Mesenchymal stem cell (in vitro differentiated cells and primary cell): Measurements from ENCODE around the gene USP5.

Experiments used
- DNase-seq: peaks from one replicate; pipeline ENCODE4 v3.0.0-alpha.2; 2013
- H2AFZ ChIP-seq: one replicate; pipeline ENCODE4 v1.6.1; 2013; ENCODE audit warnings: low read depth, mild to moderate bottlenecking, control low read depth, inconsistent platforms, low read length, moderate library complexity
- H2AK5ac ChIP-seq: 2 replicates; pipeline ENCODE4 v1.6.1; 2013; ENCODE audit warnings: low read length, moderate library complexity, mild to moderate bottlenecking, inconsistent platforms; ENCODE audit not compliant: severe bottlenecking
- H2BK120ac ChIP-seq: one replicate; pipeline ENCODE4 v1.6.1; 2013; ENCODE audit warnings: low read depth, mild to moderate bottlenecking, inconsistent platforms, low read length, moderate library complexity
- H2BK12ac ChIP-seq, 2 experiments: one replicate each; pipeline ENCODE4 v1.6.1; 2013; ENCODE audit warnings: inconsistent platforms in 2 of 2, low read length in 2 of 2, mild to moderate bottlenecking in 2 of 2, moderate library complexity in 2 of 2, control low read depth in 1 of 2
- H2BK15ac ChIP-seq: one replicate; pipeline ENCODE4 v1.6.1; 2013; ENCODE audit warnings: mild to moderate bottlenecking, low read depth, inconsistent platforms; ENCODE audit not compliant: poor library complexity, severe bottlenecking
- H2BK5ac ChIP-seq: 2 replicates; pipeline ENCODE4 v1.6.1; 2013; ENCODE audit warnings: low read depth, mild to moderate bottlenecking, low read length, control low read depth, inconsistent platforms; ENCODE audit not compliant: poor library complexity, severe bottlenecking
- H3K14ac ChIP-seq, 2 experiments: one replicate each; pipeline ENCODE4 v1.6.1; 2013; ENCODE audit warnings: inconsistent platforms in 2 of 2, low read length in 2 of 2, control low read depth in 1 of 2, mild to moderate bottlenecking in 1 of 2, moderate library complexity in 1 of 2
- H3K18ac ChIP-seq, 2 experiments: one replicate each; pipeline ENCODE4 v1.6.1; 2013; ENCODE audit warnings: inconsistent platforms in 2 of 2, low read length in 2 of 2, control low read depth in 1 of 2, low read depth in 1 of 2, mild to moderate bottlenecking in 1 of 2
- H3K23ac ChIP-seq, 2 experiments: one replicate each; pipeline ENCODE4 v1.6.1; 2013; ENCODE audit warnings: inconsistent platforms in 2 of 2, low read length in 2 of 2, mild to moderate bottlenecking in 2 of 2, moderate library complexity in 2 of 2, control low read depth in 1 of 2
- H3K27ac ChIP-seq: 2 replicates; pipeline ENCODE4 v1.5.1; 2013; ENCODE audit warnings: mild to moderate bottlenecking, moderate library complexity, low read length, control low read depth, inconsistent platforms; ENCODE audit not compliant: poor library complexity, severe bottlenecking
- H3K27me3 ChIP-seq, 2 experiments: 2 replicates each; pipeline versions ENCODE4 v1.6.1 to v1.7.0; 2013; ENCODE audit warnings: low read length in 2 of 2, mild to moderate bottlenecking in 2 of 2, moderate library complexity in 2 of 2, control low read depth in 1 of 2, inconsistent platforms in 1 of 2; ENCODE audit not compliant: control insufficient read depth in 1 of 2, insufficient read depth in 1 of 2
- H3K36me3 ChIP-seq, 2 experiments: 2 replicates each; pipeline versions ENCODE4 v1.6.1 to v1.7.0; 2013; ENCODE audit warnings: low read length in 2 of 2, control low read depth in 1 of 2, inconsistent platforms in 1 of 2, low read depth in 1 of 2, mild to moderate bottlenecking in 1 of 2; ENCODE audit not compliant: insufficient read depth in 2 of 2, control insufficient read depth in 1 of 2
- H3K4ac ChIP-seq, 2 experiments: one replicate each; pipeline ENCODE4 v1.6.1; 2013; ENCODE audit warnings: inconsistent platforms in 2 of 2, low read length in 2 of 2, mild to moderate bottlenecking in 2 of 2, moderate library complexity in 2 of 2, control low read depth in 1 of 2, low read depth in 1 of 2
- H3K4me1 ChIP-seq: 2 replicates; pipeline ENCODE4 v1.6.1; 2013; ENCODE audit warnings: low read depth, low read length, control low read depth; ENCODE audit not compliant: control insufficient read depth, insufficient read depth
- H3K4me2 ChIP-seq: 2 replicates; pipeline ENCODE4 v1.6.1; 2013; ENCODE audit warnings: low read length, mild to moderate bottlenecking, inconsistent platforms; ENCODE audit not compliant: poor library complexity, severe bottlenecking
- H3K4me3 ChIP-seq, 2 experiments: 2 replicates each; pipeline versions ENCODE4 v1.5.1 to v1.7.0; 2013; ENCODE audit warnings: low read length in 2 of 2, mild to moderate bottlenecking in 2 of 2, control low read depth in 1 of 2, low read depth in 1 of 2; ENCODE audit not compliant: insufficient read depth in 1 of 2
- H3K79me1 ChIP-seq: replicated peaks from 2 replicates; pipeline ENCODE4 v1.6.1; 2013; ENCODE audit warnings: mild to moderate bottlenecking, control low read depth, low read length, inconsistent platforms; ENCODE audit not compliant: poor library complexity, severe bottlenecking
- H3K9ac ChIP-seq: 2 replicates; pipeline ENCODE4 v1.7.0; 2013; ENCODE audit warnings: mild to moderate bottlenecking, low read length, moderate library complexity
- H3K9me3 ChIP-seq: 2 replicates; pipeline ENCODE4 v1.7.0; 2013; ENCODE audit warnings: mild to moderate bottlenecking, low read length; ENCODE audit not compliant: control insufficient read depth
- H4K8ac ChIP-seq: one replicate; pipeline ENCODE4 v1.6.1; 2013; ENCODE audit warnings: inconsistent platforms, mild to moderate bottlenecking, low read length, moderate library complexity
- H4K91ac ChIP-seq: one replicate; pipeline ENCODE4 v1.6.1; 2013; ENCODE audit warnings: mild to moderate bottlenecking, low read length, inconsistent platforms
- WGBS: methylation state at CpG from one replicate; pipeline ENCODE4 v1.1.7; 2013; ENCODE audit warnings: mixed read lengths; 5-methylcytosine and 5-hydroxymethylcytosine counted together

Gene USP5

GRCh38 chr12:6839482-6840201 lies 12.3 kb upstream of the USP5 start:
- H2BK15ac ChIP-seq = no peak overlapping the region
- WGBS = 89% methylated on average over 10 of the region's 10 CpGs
- no peak overlapping the region for H2AFZ ChIP-seq
- H2BK120ac ChIP-seq = no peak overlapping the region
- H3K27ac ChIP-seq = no peak overlapping the region
- H3K4me2 ChIP-seq = no peak overlapping the region
- no peak overlapping the region for H2AK5ac ChIP-seq
- H2BK12ac ChIP-seq = no peak overlapping the region
- H3K36me3 ChIP-seq = peaks cover 77 to 84% of the 10 kb centered on the region in 2 experiments
- no peak overlapping the region for H3K4ac ChIP-seq
- no peaks in the 10 kb centered on the region for H3K9me3 ChIP-seq
- H3K14ac ChIP-seq = no peak overlapping the region
- H3K4me1 ChIP-seq = no peaks in the 10 kb centered on the region
- H3K18ac ChIP-seq = no peak overlapping the region
- H3K27me3 ChIP-seq = no peaks in the 10 kb centered on the region
- H3K23ac ChIP-seq = no peak overlapping the region
- no peak for DNase-seq
- no peak overlapping the region for H4K91ac ChIP-seq
- H4K8ac ChIP-seq = no peak overlapping the region
- H3K79me1 ChIP-seq = peaks cover 20% of the 10 kb centered on the region
- H3K9ac ChIP-seq = no peak overlapping the region
- no peak overlapping the region for H3K4me3 ChIP-seq
- H2BK5ac ChIP-seq = no peak overlapping the region

GRCh38 chr12:6840330-6840729 lies 11.6 kb upstream of the USP5 start:
- Histone ChIP-seq H3K36me3 (peaks cover 79 to 85% of the 10 kb centered on the region in 2 experiments), H2AK5ac (no peak overlapping the region), H2BK12ac (no peak overlapping the region), H3K79me1 (peaks cover 23% of the 10 kb centered on the region), H3K4ac (no peak overlapping the region), H2AFZ (no peak overlapping the region), H3K4me2 (no peak overlapping the region), H3K27me3 (no peaks in the 10 kb centered on the region), H3K9me3 (no peaks in the 10 kb centered on the region), H3K18ac (no peak overlapping the region), H4K91ac (no peak overlapping the region), H3K9ac (no peak overlapping the region), H3K4me3 (no peak overlapping the region), H2BK15ac (no peak overlapping the region), H3K23ac (no peak overlapping the region), H2BK5ac (no peak overlapping the region), H2BK120ac (no peak overlapping the region), H4K8ac (no peak overlapping the region), H3K27ac (no peak overlapping the region), H3K4me1 (no peaks in the 10 kb centered on the region), H3K14ac (no peak overlapping the region)
- DNase-seq = no peak
- WGBS = 89% methylated on average over 1 of the region's 1 CpG

GRCh38 chr12:6840761-6841515 lies 11.0 kb upstream of the USP5 start, which contains the start of gene GNB3:
Gene GNB3 (plus strand): TSS chr12:6840925. CDS start chr12:6841288, 363 bp downstream.
- no peak within 1 kb of the TSS for H3K14ac ChIP-seq
- H3K9ac ChIP-seq = no peak within 1 kb of the TSS
- H2BK120ac ChIP-seq = no peak within 1 kb of the TSS
- no peak within 1 kb of the TSS for H2AK5ac ChIP-seq
- H3K27me3 ChIP-seq = no peaks in the 10 kb centered on the region
- peaks cover 85 to 87% of the 10 kb centered on the region in 2 experiments for H3K36me3 ChIP-seq
- H3K18ac ChIP-seq = no peak within 1 kb of the TSS
- H4K8ac ChIP-seq = no peak within 1 kb of the TSS
- H3K4me1 ChIP-seq = no peaks in the 10 kb centered on the region
- H4K91ac ChIP-seq = no peak within 1 kb of the TSS
- H2AFZ ChIP-seq = no peak within 1 kb of the TSS
- WGBS = 91% methylated on average over 23 of the region's 24 CpGs
- no peak within 1 kb of the TSS for H3K4me3 ChIP-seq
- no peak for DNase-seq
- no peak within 1 kb of the TSS for H2BK12ac ChIP-seq
- H2BK5ac ChIP-seq = no peak within 1 kb of the TSS
- no peak within 1 kb of the TSS for H3K23ac ChIP-seq
- H2BK15ac ChIP-seq = no peak within 1 kb of the TSS
- no peak within 1 kb of the TSS for H3K4me2 ChIP-seq
- H3K4ac ChIP-seq = no peak within 1 kb of the TSS
- no peaks in the 10 kb centered on the region for H3K9me3 ChIP-seq
- peaks cover 25% of the 10 kb centered on the region for H3K79me1 ChIP-seq
- no peak within 1 kb of the TSS for H3K27ac ChIP-seq

DNA sequence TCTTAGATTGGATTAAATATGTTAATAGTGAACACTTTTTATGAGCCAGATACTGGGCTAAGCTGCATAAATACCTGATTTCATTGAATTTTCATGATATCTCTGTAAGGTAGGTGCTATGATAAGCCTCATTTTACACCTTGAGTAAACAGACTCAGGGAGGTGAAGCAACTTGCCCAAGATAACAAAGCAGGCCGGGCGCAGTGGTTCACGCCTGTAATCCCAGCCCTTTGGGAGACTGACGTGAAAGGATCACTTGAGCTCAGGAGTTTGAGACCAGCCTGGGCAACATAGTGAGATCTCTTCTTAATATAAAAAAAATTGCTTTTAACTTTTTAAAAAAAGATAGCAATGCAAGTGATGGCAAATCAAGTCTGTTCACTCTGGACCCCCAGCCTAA lies 9.9 kb upstream of the USP5 start:
- no peak overlapping the region for H2AK5ac ChIP-seq
- no peak overlapping the region for H2BK5ac ChIP-seq
- no peak overlapping the region for H3K4me2 ChIP-seq
- H2BK12ac ChIP-seq = no peak overlapping the region
- H3K4me3 ChIP-seq = no peak overlapping the region
- H3K9me3 ChIP-seq = no peaks in the 10 kb centered on the region
- no peak overlapping the region for H3K18ac ChIP-seq
- no peak overlapping the region for H2BK120ac ChIP-seq
- no peak overlapping the region for H2BK15ac ChIP-seq
- no peaks in the 10 kb centered on the region for H3K4me1 ChIP-seq
- peaks cover 21% of the 10 kb centered on the region for H3K79me1 ChIP-seq
- no peak overlapping the region for H3K9ac ChIP-seq
- no peak for DNase-seq
- H3K36me3 ChIP-seq = peaks cover 86 to 87% of the 10 kb centered on the region in 2 experiments
- no peak overlapping the region for H4K8ac ChIP-seq
- H2AFZ ChIP-seq = no peak overlapping the region
- no peak overlapping the region for H3K14ac ChIP-seq
- WGBS = 83% methylated on average over 3 of the region's 4 CpGs
- H3K27me3 ChIP-seq = no peaks in the 10 kb centered on the region
- H3K23ac ChIP-seq = no peak overlapping the region
- H3K27ac ChIP-seq = no peak overlapping the region
- no peak overlapping the region for H3K4ac ChIP-seq
- H4K91ac ChIP-seq = no peak overlapping the region
